Stimulated activated CD8-positive, alpha-beta memory T cell treated with anti-CD3 and anti-CD28 coated beads, Interleukin-7, amount 100 ng/mL, for 48 hours (primary cell): ENCODE data around the gene RPL27A.

Source experiments
- DNase-seq, 2 donors: peaks; one replicate each; pipeline ENCODE4 v3.0.0-alpha.2; 2020; ENCODE audit warnings: low read depth in 1 of 2; ENCODE audit errors: extremely low read depth in 1 of 2

RPL27A gene

GRCh38 chr11:8698917-8699441 lies 16.4 kb downstream of the RPL27A start:
- DNase-seq: no peak

DNA sequence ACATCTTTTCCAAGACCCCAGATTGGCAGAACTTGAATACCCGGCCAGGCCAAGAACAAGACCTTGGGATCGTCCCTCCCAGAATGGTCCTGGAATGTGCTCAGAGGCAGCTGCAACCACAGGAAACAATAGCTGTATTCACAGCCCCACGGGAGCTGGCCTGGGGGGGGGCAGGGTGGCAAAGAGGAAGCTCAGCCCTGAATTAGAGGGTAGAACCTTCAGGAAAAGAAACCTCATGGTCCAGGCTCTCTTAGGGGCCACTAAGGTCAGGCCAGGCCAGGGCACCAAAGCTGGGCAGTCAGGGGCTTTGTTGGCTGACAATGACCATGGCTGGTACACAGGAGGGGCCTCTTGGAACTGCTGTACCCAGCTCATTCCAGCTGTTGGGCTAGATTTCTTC lies 17.3 kb downstream of the RPL27A start:
- no peak for DNase-seq

GRCh38 chr11:8701891-8702597 lies 19.5 kb downstream of the RPL27A start:
- no peak for DNase-seq

DNA sequence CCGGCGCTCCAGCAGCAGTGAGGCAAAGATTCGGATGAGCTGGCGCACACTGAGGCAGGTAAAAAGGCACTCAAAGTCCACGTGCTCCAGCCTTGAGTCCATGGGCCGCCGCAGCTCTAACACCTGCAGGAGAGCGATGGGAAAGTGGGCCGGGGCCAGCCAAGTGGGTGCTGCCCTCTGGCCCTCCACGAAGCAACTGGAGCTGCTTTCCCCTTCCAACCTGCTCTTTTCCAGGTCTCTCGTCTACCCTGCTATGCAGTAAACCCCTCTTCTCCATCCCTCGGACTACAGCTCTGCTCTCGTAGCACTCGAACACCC lies 20.0 kb downstream of the RPL27A start:
- no peak for DNase-seq

- DNase-seq: no peak
Observed at GRCh38 chr11:8704136-8704535, 21.5 kb downstream of the RPL27A start.

GRCh38 chr11:8705146-8705545 lies 22.6 kb downstream of the RPL27A start:
- DNase-seq: no peak

DNA sequence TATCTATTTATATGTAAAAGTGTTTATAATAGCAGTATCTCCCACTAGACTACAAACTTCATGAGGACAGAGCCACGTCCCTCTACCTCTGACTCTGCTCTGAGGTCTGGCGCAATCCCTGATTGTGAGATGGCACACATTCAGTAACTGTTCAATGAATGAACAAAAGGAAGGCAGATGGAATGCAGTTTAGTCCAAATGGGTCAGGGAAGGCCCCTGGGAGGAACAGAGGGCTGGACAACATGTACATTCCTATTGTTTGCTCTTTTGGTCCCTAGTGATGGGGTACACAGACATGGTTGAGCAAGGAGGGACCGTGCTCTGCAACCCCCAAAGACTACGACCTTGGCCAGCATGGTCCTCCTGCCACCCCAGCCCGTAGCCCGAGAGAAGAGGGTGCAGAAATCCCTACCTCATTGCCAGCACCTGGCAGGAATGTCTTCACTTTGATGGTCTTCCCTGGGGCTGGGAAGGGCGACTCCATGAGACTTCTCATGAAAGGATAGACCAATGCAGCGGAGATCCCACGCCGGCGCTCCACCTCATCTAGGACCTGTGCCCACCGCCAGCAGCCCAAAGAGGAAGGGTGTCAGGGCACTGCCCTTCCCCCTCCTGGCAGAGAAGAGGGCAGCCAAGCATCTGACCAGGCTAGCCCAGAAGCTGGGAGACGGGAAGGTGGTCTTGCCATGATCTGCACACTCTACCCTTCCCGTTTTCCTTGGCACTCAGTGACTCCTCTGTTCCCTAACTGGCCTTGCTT lies 24.3 kb downstream of the RPL27A start:
- DNase-seq: no peak

DNA sequence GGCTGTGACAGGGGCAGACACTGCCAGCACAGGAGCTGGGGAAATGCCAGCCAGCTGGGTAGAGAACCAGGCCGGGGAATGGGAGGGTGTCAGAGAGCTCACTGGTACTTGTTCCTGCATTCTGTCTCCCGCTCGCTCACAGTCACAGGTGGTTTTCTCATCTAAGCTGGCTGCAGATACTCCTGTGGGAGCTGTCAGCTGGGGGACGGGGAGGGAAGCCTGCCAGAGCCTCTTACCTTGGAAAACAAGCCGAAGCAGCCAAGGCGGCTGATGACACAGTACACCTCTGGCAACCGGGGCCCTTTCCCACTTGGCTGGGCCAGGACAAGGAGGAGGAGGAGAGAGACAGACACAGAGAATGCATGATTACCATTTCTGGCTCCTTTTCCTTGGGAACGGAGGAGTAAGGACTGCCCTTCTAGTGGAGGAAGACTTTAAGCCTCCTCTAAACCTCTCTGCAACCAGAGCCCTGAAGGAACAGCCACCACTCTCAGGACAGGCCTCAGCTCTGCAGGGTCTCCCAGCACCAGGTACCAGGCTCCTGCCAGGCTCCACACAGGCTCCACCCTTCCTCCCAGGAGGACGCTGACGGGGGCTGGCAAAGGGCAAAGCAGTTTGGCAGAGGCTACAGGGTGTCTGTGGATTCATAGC lies 25.1 kb downstream of the RPL27A start:
- no peak for DNase-seq

DNA sequence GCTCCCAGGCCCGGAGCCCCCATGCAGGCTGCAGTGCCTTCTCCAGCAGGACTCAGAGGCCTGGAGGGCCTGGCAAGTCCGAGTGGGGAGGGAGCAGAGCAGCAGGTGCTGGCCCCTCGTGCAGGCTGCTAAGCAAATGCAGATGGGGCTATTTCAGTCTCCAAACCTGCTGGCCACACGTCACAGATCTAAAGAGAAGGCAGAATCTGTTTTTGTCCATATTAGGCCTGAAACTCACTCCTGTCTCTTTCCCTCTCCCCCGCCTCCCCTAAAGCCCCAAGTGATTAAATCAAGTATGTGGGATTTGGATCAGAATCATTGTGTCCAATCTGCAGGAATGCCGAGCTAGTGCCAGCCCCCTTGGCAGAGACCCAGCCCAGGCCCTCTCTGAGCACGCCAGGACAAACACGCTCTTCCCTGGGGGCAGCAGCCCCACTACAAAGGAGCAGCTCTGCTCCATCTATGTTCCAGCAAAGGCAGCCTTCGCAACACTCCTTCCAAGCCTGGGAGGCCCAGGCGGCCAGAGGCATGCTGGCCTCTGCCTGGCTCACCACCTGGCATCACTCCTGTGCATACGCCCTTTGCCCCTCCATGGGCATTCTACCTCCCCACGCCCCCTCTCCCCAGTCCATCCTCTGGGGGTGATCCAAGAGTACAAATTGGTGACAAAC lies 26.5 kb downstream of the RPL27A start:
- no peak for DNase-seq

DNA sequence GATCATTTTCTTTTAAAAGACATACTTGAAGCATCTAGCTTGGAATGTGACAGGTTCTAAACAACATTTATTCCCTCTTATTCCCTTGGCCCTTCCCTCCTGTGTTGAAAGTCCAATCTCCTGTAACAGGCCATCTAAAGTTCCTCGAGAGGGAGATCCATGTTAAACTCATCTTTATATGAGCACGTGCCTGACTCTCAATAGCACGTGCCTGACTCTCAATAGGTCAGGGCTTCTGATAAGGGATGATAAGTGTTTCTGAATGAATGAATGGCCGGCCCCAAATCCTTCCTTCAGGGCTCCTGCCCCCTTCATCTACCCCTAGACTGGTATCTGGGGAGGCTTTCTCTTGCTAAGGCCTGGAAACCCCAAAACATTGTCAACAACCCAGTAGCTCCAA lies 27.2 kb downstream of the RPL27A start:
- DNase-seq: no peak

DNA sequence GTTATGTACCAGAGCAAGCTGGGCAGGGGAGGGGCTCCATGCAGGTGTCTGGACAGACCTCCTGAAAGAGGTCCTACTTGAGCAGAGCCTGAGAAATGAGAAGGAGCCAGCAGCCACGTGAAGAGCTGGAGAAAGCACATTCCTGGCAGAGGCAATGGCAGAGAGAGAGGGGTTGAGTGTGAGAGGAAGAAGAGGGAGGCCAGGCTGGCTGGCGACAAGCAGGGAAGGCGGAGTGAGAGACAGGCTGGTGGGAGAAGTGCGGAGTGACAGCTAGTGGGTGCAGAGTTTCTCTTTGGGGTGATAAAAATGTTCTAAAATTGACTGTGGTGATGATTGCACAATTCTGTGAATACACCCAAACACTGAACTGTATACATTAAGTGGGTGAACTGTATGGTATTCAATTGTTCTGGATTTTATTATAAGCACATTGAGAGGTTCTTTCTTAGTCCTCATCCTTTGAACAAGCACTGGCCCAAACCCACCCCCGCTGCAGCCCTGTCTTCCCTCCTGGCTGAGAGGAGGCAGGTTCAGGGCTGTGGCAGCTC lies 29.4 kb downstream of the RPL27A start:
- no peak for DNase-seq

GRCh38 chr11:8712506-8712905 lies 29.9 kb downstream of the RPL27A start:
- no peak for DNase-seq

GRCh38 chr11:8713760-8714454 lies 31.3 kb downstream of the RPL27A start:
- DNase-seq: no peak

GRCh38 chr11:8714622-8715225 lies 32.1 kb downstream of the RPL27A start:
- DNase-seq: no peak

- DNase-seq: no peak
Observed at GRCh38 chr11:8715501-8715900, 32.9 kb downstream of the RPL27A start.

DNA sequence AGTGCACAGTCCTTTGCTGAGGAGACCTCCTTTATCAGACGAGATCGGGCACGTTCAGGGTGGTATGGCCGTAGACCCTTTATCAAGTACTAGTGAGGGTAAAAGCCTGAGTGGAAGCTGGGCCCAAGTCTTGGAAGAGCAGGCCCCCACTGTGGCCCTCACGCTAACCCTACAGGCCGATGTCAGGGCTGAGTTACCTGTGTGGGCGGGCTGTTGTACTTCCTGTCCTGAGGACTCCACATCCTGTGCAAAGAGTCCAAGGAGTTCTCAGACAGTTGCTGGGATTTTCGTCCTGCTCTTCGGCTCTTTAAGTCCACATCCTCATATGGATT lies 34.9 kb downstream of the RPL27A start:
- DNase-seq: no peak

DNA sequence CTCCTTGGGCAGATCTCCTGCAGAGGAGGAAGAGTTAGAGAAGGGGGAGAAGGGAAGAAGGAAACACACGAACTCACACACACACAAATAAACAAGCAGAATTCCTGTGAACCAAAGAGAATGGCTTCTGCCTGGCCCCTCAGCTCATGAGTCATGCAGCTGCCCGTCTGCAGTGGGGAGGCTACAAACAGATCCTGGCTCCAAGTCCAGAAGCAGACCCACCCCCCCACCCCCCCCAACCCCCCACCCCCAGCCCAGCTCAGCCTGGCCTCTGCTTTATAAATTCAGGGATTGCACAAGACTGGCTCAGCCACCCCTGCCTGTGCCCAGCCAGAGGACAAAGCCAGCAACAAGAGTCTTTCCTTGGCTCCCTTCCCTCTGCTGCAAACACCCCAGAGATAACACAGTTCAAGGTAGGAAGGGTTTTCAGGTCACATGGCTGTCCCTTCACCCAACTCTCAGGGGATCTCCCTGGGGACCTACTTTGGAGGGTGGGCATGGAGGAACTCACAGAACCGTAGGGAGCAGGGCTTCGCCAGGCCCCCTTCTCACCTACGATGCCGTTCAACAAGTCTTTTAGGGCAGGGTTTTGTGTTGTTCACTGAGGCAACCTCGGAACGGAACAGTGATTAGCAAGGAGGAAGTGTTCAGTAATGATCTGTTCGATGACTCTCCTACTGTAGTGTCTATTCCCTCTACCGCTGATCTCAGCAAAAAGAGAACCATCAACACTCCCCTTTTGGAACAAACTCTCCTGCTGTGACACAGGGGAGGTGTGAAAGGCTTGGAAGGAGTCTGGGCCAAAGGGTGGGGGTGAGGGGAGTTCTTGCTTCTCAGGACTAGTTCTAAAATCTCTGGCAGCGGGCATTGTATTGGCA lies 35.5 kb downstream of the RPL27A start:
- DNase-seq: no peak

DNA sequence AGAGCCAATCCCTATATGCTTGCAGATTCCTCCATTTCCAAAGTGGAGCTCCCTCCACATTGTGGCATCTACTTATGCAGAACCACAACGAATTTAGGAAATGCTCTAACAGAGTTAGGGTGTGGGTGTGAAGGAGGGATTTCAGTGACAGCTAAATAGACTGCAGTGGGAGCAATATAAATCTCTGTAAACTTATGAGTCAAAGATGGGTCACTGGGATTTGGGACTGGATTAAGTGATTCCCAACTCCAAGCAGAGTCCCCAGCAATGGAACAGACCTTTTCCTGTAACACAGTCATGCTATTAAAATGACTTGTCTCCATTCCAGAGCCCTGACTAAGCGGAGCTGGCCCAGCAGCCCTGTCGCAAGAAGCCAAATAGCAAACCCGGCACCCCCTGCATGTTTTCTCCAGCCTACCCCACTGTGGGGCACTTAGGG lies 36.6 kb downstream of the RPL27A start:
- no peak for DNase-seq

DNA sequence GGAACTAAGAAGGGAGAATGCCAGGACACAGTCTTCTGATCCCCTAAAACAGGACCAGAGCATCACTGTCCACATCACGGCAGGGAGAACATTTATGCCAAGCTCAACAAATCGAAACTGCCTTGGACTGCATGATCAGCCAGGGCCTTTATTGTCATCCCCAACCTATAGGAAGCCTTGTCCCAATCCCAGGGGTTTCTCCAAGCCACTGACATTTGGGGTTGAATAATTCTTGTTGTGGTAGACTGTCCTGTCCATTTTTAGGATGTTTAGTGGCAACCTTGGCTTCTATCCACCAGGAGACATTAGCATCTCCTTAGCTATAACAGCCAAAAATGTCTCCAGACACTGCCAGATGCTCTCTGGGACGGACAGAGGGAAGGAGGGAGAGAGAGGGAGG lies 37.1 kb downstream of the RPL27A start:
- DNase-seq: no peak
